Muscle of arm (tissue), 12 donors: ENCODE data around the gene USH2A. TPM values are rescaled to one million over a fixed set of nuclear protein-coding genes. Genes with fewer than 3 reads are reported as not detected.

Experiments
- DNase-seq: peaks from one replicate; pipeline ENCODE4 v3.0.0-alpha.2; 2013
- polyA plus RNA-seq, 12 donors: library from polyadenylated mRNA; unstranded; fragments of 120-200 nt; gene quantifications; one replicate each; pipeline ENCODE4 v1.2.1, GENCODE V29; 2013; ENCODE audit not compliant: insufficient read length in 12 of 12

USH2A gene
- polyA plus RNA-seq, 12 donors = 0.04 to 0.19 (median 0.08) TPM; not detected in 2

- DNase-seq = no peak
Measured at GRCh38 chr1:215710899-215711225, 712.4 kb downstream of the USH2A start.

DNA sequence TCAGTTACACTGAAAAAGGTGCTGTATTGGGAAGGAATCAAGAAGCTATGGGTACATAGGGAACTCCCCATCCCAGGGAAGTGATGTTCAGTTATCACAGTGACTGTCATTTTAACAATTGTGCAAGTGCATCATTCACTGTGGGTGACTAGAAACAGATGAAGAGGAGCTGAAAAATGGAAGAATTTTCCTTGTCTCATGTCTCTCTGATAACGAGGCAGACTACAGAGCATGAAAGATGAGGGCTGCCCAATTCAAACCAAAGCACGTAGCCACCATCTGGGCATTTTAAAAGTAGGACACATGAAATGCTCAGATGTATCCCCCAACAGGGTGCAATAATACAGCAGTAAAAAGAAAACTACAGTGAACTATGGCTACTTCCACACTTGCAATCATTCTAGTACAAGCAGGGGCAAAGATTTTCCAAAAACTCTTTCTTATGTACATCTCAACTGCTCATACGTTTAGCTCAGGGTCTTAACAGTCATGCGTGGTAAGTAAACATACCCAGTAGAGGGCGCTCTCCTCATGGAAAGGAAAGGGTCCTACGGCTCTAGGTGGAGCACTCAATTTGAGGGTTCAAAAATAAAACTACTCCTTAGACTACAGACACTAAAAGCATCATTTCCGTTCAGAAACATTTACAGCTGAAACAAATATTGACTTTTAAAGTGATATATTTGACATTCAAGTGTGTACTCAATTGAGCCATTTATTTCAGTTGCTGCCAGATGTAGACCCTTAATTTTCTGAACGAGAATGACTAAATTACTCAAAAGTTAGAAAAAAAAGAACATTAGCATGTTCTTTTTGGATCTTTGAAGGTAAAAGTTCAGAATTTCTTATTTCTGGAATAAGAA is 713.0 kb downstream of the USH2A start:
- no peak for DNase-seq

DNA sequence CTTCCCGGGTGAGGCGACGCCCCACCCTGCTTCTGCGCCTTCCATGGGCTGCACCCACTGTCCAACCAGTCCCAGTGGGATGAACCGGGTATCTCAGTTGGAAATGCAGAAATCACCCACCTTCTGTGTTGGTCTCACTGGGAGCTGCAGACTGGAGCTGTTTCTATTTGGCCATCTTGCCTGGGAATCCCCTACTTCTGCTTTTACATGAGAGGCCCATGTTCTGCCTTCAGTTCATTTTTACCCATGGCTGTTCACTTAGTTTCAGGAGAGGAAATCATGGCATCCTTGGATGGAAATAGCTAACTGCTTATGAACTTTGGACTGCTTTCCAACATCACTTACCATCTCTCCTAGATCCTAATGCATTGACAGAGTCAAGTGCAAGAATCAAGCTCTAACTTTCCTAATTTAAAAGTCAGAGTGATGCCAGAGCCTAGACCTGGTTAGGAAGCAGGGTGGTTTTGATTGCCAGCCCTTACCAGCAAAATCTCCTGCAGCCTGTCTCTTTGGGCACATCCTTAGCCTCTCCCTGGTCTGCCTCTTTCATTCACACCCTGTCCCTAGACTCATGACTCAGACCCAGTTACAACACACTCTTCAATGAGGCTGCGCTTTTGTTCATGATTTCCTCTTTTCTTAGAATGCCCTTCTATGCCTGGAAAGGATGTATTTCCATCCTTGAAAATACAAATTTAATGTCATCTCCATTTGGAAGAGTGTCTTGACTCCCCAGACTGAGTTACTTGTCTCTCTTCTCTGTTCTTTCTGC is 719.0 kb downstream of the USH2A start:
- DNase-seq = no peak

DNA sequence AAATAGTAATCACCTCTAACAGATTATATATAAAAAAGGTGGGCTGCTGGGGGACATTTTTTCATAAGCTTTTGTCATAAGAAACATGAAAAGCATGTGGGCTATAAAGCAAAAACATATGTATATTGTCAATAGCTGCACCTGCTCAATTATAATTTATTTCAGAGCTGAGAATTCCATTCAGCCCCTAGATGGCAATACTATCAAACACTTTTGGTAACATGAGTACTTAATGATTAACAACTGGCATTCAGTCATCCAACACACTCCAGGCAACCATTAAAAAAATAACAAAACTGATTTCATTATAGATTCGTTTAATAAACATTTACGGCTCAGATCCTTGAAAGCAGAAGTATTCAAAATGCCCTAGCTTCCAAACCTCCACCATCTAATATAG is 741.0 kb downstream of the USH2A start:
- DNase-seq = no peak

GRCh38 chr1:215681041-215681440 is 742.2 kb downstream of the USH2A start:
- DNase-seq = no peak

DNA sequence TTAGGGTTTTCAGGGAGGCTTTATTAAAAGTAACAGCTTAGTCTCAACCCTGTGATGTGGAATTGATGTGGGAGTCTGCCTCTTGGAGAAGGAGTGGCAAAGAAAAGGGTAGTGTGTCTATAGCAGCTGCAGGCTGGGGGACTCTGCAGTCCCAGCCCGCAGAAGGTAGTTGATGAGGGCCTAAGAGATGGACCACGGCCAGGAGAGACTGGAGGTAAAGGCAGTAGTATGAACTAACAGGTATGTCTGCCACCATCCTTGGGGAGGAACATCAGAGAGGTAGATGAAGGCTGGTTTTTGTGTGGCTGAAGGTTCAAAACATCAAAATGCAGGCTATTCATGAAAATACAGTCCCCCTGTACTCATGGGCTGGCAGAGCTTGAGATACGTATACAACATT is 744.0 kb downstream of the USH2A start:
- no peak for DNase-seq

DNA sequence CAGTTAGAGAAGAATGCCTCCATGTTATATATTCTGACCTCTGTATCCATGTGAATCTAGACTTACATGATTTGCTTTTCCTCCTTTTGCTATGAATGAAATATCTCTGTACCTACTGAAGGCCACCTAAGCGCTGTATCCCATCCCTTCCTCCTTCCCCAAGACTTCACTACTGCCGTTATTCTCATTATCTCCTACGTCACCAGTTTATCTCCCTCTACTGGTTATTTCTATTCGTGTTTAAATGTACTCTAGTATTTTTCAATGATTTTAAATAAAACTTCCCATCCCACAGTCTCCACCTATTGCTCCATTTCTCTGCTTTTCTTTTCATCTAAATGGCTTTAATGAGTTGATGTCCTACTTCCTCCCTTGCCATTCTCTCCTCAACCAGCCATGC is 746.1 kb downstream of the USH2A start:
- no peak for DNase-seq

DNA sequence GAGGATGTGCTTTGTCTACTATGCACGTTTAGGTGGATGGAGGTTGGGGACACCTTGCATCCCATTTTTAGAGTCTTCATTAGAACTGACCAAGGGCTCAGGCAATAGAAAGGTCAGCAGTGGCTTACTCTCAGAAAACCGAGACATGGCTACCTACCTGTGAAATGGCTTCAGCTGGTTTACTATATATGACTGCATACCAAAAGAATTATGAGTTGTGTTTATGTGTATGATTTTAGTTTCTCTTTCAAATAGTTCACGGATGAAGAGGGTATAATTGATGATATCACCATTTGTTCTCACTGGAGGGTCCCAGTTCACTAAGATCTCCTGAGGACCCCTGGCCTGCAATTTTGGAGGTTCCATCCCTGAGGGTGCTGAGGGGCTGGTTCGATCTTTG is 749.3 kb downstream of the USH2A start:
- DNase-seq = no peak

GRCh38 chr1:215672482-215672881 is 750.8 kb downstream of the USH2A start:
- no peak for DNase-seq

- no peak for DNase-seq
Measured at GRCh38 chr1:215669806-215670491, 753.3 kb downstream of the USH2A start.

DNA sequence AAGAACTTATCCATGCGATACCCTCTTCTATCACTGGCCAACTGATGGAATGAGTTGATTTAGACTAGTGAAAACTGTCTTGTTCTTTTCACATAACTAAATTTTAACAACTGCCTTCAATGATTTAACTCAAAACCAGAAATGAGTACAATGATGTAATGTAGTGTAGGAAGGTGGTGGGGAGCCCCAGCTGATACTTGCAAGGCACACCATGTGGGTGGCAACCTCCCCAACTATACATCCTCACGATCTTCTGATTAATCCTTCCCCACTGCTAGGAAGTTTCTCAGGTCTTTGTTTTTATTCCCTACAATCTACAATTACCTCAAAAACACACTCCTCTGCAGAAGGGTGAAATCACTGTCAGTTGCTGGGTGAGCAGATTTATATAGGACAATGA is 755.5 kb downstream of the USH2A start:
- DNase-seq = no peak

GRCh38 chr1:215665215-215665614 is 758.0 kb downstream of the USH2A start:
- no peak for DNase-seq

- no peak for DNase-seq
Measured at GRCh38 chr1:215661033-215661432, 762.2 kb downstream of the USH2A start.

GRCh38 chr1:215660259-215660658 is 763.0 kb downstream of the USH2A start:
- no peak for DNase-seq

DNA sequence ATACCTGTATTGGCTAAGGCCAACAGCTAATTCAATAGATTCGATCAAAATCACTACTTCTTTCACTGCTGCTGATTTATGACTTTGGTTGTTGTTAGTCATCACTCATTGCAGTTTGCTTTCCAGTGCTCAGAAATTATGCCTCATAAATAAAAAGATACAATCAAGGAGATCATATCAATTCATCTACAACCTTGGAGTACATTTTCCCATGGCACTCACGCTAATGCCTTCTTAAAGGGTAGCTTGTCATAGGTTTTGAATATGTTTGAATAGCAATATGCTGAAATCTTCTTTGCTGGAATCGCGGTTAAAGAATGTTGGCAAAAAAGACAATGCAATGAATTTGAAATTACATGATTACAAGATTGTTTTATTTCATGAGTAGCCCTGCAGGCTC is 766.2 kb downstream of the USH2A start:
- no peak for DNase-seq

DNA sequence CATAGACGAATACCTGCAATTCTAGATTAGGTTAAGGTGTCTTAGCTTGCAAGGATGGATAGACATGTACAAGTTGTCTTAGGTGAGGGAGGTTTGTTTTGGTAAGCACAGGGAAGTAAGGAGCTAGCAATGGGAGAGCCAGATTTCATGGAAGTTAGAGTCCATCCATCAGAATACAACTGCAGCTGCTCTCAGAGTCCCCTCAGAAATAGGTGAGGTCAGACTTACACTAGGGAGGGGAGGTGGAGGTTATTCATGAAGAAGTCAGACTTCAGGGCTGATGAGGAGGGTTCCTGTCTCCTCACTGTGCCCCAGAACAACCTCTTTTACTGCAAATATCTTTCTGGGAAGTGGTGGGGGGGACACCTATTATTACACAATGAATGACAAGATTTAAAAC is 770.9 kb downstream of the USH2A start:
- no peak for DNase-seq

GRCh38 chr1:215651867-215652266 is 771.4 kb downstream of the USH2A start:
- DNase-seq = no peak

DNA sequence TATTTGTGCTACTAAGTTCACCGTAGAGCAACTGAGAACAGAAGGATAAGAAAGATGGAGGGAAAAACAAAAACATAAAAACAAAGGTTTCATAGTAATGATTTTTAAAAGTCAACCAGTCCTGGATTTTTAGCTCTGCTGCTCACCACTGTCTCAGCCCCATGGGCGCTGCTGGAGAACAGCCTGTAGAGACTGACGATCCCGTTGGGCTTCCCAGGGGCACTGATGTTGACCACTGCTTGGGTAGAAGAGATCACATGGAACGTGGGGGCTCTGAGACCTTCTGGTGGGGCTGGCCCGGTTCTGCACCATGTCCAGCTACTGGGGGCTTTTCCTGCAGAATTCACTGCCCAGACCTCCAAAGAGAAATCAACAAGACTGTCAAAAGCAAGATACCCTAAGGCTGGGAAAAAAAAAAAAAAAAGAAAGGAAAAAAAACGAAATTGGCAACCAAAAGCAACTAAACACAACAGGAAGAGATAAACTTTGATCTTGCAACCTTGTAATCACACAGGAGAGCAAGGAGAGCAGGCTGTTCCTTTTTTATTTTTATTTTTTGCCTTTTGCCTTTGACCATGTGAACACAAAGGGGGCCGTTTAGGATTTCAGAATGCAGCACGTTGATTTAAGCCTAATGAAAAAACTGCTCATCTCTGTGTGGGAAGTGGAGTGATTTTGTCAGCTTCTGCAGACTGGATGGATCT is 772.6 kb downstream of the USH2A start:
- DNase-seq = no peak

DNA sequence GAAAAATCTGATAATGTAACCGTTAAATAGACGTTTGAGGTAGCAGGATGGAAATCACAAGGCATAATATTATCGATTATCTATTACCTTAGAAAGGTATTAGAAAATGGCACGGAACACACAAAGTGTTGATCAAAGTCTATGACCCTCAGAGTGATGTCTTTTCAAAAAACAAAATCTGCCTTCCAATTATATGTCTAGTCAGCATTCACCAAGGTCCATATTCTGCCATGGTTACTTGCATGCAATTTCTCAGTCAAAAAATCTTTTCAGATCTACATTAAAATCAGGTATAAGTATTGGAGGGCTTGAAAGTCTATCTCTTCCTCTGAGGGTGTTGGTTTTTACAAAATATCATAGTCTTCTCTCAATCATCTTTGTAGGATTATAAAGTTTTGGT is 774.3 kb downstream of the USH2A start:
- DNase-seq = no peak

DNA sequence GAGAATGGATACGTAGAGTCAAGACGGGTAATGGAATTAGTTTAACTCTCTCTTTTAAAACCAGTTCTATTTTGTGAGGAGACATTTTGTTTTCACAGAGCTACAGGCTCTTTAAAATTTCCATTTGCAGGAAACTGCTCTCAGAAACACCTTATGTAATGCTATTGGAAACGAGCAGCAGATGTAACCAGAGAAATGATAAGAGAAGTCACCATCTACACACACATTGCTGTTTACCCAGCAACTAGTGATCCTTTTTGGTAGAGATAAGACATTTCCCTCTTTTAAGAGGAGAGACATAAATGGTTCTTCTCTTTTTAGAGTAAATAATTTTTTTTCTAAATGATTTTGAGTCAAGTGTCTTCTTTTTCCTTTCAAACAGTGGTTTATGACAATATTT is 775.5 kb downstream of the USH2A start:
- DNase-seq = no peak

GRCh38 chr1:215645861-215646260 is 777.4 kb downstream of the USH2A start:
- no peak for DNase-seq

- DNase-seq = no peak
Measured at GRCh38 chr1:215645182-215645581, 778.1 kb downstream of the USH2A start.
